B cell (primary cell): Measurements from ENCODE around the gene ZNF662. TPM values are rescaled to one million over a fixed set of nuclear protein-coding genes. Genes with fewer than 3 reads are reported as not detected.

Experiments used
- ATAC-seq: fragments of 200-7000 bp; cut with Tn5 transposase; one replicate; pipeline ENCODE4 v1.10.0; 2021; ENCODE audit warnings: low read depth, mild to moderate bottlenecking, moderate number of reproducible peaks, moderate library complexity
- CTCF ChIA-PET: fragments of 350-600 bp; sonication (Branson Sonifier 250); formaldehyde crosslinking; loops from one replicate; lab custom pipeline; 2021; ENCODE audit warnings: antibody characterized with exemption, inconsistent platforms; lab: Charles Lee
- POLR2A ChIA-PET: fragments of 350-600 bp; sonication (Branson Sonifier 250); formaldehyde crosslinking; loops from one replicate; lab custom pipeline; 2021; ENCODE audit warnings: antibody characterized with exemption; lab: Charles Lee
- DNase-seq: peaks from one replicate; pipeline ENCODE4 v3.0.0; 2013
- H2AFZ ChIP-seq: 2 replicates; pipeline ENCODE4 v1.6.1; 2012; ENCODE audit warnings: mild to moderate bottlenecking, low read depth, low read length; ENCODE audit not compliant: insufficient read depth, poor library complexity, severe bottlenecking
- H3K27ac ChIP-seq, 2 donors: 1 replicate in 1 of 2; 2 replicates in 1 of 2; pipeline ENCODE4 v1.5.1; 2012 to 2013; ENCODE audit warnings: low read length in 2 of 2, mild to moderate bottlenecking in 2 of 2, moderate library complexity in 1 of 2
- H3K27me3 ChIP-seq, 4 experiments: fragments of 200-600 bp in 1 of 4; sonication (generic) in 1 of 4; replicated peaks in 1 of 4; 1 replicate in 2 of 4; 2 replicates in 2 of 4; pipeline versions ENCODE4 v1.6.1 to v1.7.0; 2013 to 2016; ENCODE audit warnings: low read length in 3 of 4, mild to moderate bottlenecking in 2 of 4, mixed read lengths in 1 of 4, moderate library complexity in 1 of 4; ENCODE audit not compliant: insufficient read depth in 4 of 4, control insufficient read depth in 3 of 4; ENCODE audit errors: control extremely low read depth in 1 of 4
- H3K36me3 ChIP-seq, 2 experiments: replicated peaks in 1 of 2; 1 replicate in 1 of 2; 2 replicates in 1 of 2; pipeline versions ENCODE4 v1.6.1 to v1.7.1; 2013; ENCODE audit warnings: low read length in 1 of 2; ENCODE audit not compliant: insufficient read depth in 2 of 2, control insufficient read depth in 1 of 2; ENCODE audit errors: control extremely low read depth in 1 of 2, extremely low read depth in 1 of 2
- H3K4me1 ChIP-seq, 2 donors: fragments of 200-600 bp in 1 of 2; sonication (generic) in 1 of 2; 1 replicate in 1 of 2; 2 replicates in 1 of 2; pipeline versions ENCODE4 v1.5.1 to v1.6.1; 2013 to 2017; ENCODE audit warnings: low read length in 2 of 2; ENCODE audit not compliant: control insufficient read depth in 2 of 2, insufficient read depth in 2 of 2
- H3K4me2 ChIP-seq: replicated peaks from 2 replicates; pipeline ENCODE3; 2012; ENCODE audit warnings: mild to moderate bottlenecking, low read depth, low read length; ENCODE audit not compliant: poor library complexity, severe bottlenecking
- H3K4me3 ChIP-seq, 5 experiments: fragments of 200-600 bp in 1 of 5; sonication (generic) in 1 of 5; 1 replicate in 3 of 5; 2 replicates in 2 of 5; pipeline versions ENCODE4 v1.5.1 to v1.7.0; 2011 to 2016; ENCODE audit warnings: low read length in 4 of 5, mild to moderate bottlenecking in 4 of 5, low read depth in 2 of 5, control low read depth in 1 of 5, moderate library complexity in 1 of 5; ENCODE audit not compliant: insufficient read depth in 1 of 5; ENCODE audit errors: control extremely low read depth in 1 of 5, extremely low read depth in 1 of 5
- H3K79me2 ChIP-seq: fragments of 200-600 bp; sonication (generic); one replicate; pipeline ENCODE4 v1.6.0; 2016; ENCODE audit warnings: low read length; ENCODE audit not compliant: control insufficient read depth, insufficient read depth
- H3K9ac ChIP-seq: fragments of 200-600 bp; sonication (generic); 2 replicates; pipeline ENCODE4 v1.6.1; 2017; ENCODE audit warnings: mild to moderate bottlenecking, low read length, moderate library complexity
- H3K9me3 ChIP-seq, 3 donors: one replicate each; pipeline versions ENCODE4 v1.6.1 to v1.7.1; 2013; ENCODE audit warnings: low read length in 2 of 3; ENCODE audit not compliant: control insufficient read depth in 2 of 3, insufficient read depth in 1 of 3; ENCODE audit errors: control extremely low read depth in 1 of 3
- H4K20me1 ChIP-seq: 2 replicates; pipeline ENCODE4 v1.6.0; 2012; ENCODE audit warnings: mild to moderate bottlenecking, low read length; ENCODE audit not compliant: insufficient read depth, control insufficient read depth, poor library complexity, severe bottlenecking
- H3K27ac Mint-ChIP-seq: one replicate; pipeline ENCODE4 v1.8.0; 2021; ENCODE audit warnings: mixed read lengths
- H3K27me3 Mint-ChIP-seq: one replicate; pipeline ENCODE4 v1.8.0; 2021; ENCODE audit warnings: mixed read lengths
- H3K4me1 Mint-ChIP-seq: one replicate; pipeline ENCODE4 v1.8.0; 2021; ENCODE audit warnings: mixed read lengths
- H3K4me3 Mint-ChIP-seq: one replicate; pipeline ENCODE4 v1.8.0; 2021; ENCODE audit warnings: mixed read lengths
- H3K9me3 Mint-ChIP-seq: one replicate; pipeline ENCODE4 v1.8.0; 2022; ENCODE audit warnings: mixed read lengths; ENCODE audit not compliant: insufficient read depth
- EZH2 ChIP-seq: IDR thresholded peaks from 2 replicates; pipeline ENCODE4 v1.6.1; 2012; ENCODE audit warnings: borderline replicate concordance, low read depth, mild to moderate bottlenecking, moderate library complexity, low read length; ENCODE audit not compliant: insufficient read depth, poor library complexity, severe bottlenecking
- WGBS: methylation state at CpG from one replicate; pipeline ENCODE4 v1.1.5; 2013; ENCODE audit warnings: missing lambda C conversion rate; ENCODE audit not compliant: insufficient coverage; 5-methylcytosine and 5-hydroxymethylcytosine counted together
- intact Hi-C: fragments of 100-400 bp; cut with micrococcal nuclease; formaldehyde crosslinking; loops from one replicate; pipeline ENCODE4 v1.10.0; 2022
- polyA plus RNA-seq: library from polyadenylated mRNA; depleted of rRNA; stranded (reverse); fragments of >200 nt; gene quantifications from 2 replicates; pipeline ENCODE4 v1.2.3, GENCODE V29; 2012
- total RNA-seq, 2 donors: library from RNA; stranded (reverse); fragments of 120-200 nt in 1 of 2; gene quantifications; 1 replicate in 1 of 2; 2 replicates in 1 of 2; pipeline versions ENCODE4 v1.2.3 to v1.2.4, GENCODE V29; 2013 to 2022
- TF ChIP-seq, protein P1 (sequence below): fragments of 200-600 bp; IDR thresholded peaks from one replicate; pipeline ENCODE4 v1.8.0; 2022; ENCODE audit warnings: antibody characterized with exemption, mild to moderate bottlenecking

Gene ZNF662
- total and polyA plus RNA-seq, 2 donors (not counting 1 experiment from before 2014, with no cell fraction given), result 0.12 to 0.42 TPM

GRCh38 chr3:42904076-42904475 is 1.9 kb upstream of the ZNF662 start:
- peaks cover 0 to 9% (median 0%) of the 10 kb centered on the region in 3 donors for H3K9me3 ChIP-seq
- no peaks in the 10 kb centered on the region for H3K36me3 ChIP-seq
- intact Hi-C loops, result no loop called here
- H3K4me1 ChIP-seq, result peaks cover 7 to 15% of the 10 kb centered on the region in 2 donors
- Mint-ChIP-seq H3K9me3 (peaks cover 6% of the 10 kb centered on the region), H3K27me3 (peaks cover 65% of the 10 kb centered on the region), H3K4me3 (no peak overlapping the region), H3K4me1 (peaks cover 9% of the 10 kb centered on the region), H3K27ac (no peak overlapping the region)
- ChIA-PET POLR2A (no interaction called here), CTCF (no interaction called here)
- WGBS, result 80% methylated on average over 1 of the region's 1 CpG
- DNase-seq (no peak), ATAC-seq (no peak)
- no peak overlapping the region for H2AFZ ChIP-seq
- no peaks in the 10 kb centered on the region for H4K20me1 ChIP-seq
- no peak overlapping the region for H3K27ac ChIP-seq
- H3K4me3 ChIP-seq, result no peak overlapping the region
- H3K27me3 ChIP-seq, result peaks cover 0 to 43% (median 17%) of the 10 kb centered on the region in 4 experiments
- H3K9ac ChIP-seq, result no peak overlapping the region
- no peak for TF ChIP-seq EZH2
- TF ChIP-seq, protein P1, sequence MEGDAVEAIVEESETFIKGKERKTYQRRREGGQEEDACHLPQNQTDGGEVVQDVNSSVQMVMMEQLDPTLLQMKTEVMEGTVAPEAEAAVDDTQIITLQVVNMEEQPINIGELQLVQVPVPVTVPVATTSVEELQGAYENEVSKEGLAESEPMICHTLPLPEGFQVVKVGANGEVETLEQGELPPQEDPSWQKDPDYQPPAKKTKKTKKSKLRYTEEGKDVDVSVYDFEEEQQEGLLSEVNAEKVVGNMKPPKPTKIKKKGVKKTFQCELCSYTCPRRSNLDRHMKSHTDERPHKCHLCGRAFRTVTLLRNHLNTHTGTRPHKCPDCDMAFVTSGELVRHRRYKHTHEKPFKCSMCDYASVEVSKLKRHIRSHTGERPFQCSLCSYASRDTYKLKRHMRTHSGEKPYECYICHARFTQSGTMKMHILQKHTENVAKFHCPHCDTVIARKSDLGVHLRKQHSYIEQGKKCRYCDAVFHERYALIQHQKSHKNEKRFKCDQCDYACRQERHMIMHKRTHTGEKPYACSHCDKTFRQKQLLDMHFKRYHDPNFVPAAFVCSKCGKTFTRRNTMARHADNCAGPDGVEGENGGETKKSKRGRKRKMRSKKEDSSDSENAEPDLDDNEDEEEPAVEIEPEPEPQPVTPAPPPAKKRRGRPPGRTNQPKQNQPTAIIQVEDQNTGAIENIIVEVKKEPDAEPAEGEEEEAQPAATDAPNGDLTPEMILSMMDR, result no peak
- no peaks in the 10 kb centered on the region for H3K79me2 ChIP-seq
- H3K4me2 ChIP-seq, result no peak overlapping the region

- Histone ChIP-seq H3K4me3 (peak overlapping the region in 1 of 5 experiments; percentile 25), H3K27me3 (peaks cover 0 to 43% (median 17%) of the 10 kb centered on the region in 4 experiments), H2AFZ (peak overlapping the region; percentile 60), H3K4me2 (peak overlapping the region; percentile 66), H3K9ac (peak overlapping the region; percentile 37), H3K27ac (no peak overlapping the region), H3K9me3 (peaks cover 0 to 19% (median 0%) of the 10 kb centered on the region in 3 donors), H3K79me2 (no peaks in the 10 kb centered on the region), H4K20me1 (no peaks in the 10 kb centered on the region), H3K36me3 (no peaks in the 10 kb centered on the region), H3K4me1 (peaks cover 7 to 15% of the 10 kb centered on the region in 2 donors)
- ChIA-PET CTCF (no interaction called here), POLR2A (no interaction called here)
- no peak for DNase-seq
- Mint-ChIP-seq H3K27ac (no peak overlapping the region), H3K4me3 (peak overlapping the region; percentile 70), H3K27me3 (peaks cover 65% of the 10 kb centered on the region), H3K4me1 (peaks cover 9% of the 10 kb centered on the region), H3K9me3 (peaks cover 8% of the 10 kb centered on the region)
- no peak for ATAC-seq
- WGBS, result 4% methylated on average over 6 of the region's 12 CpGs
- TF ChIP-seq, protein P1, result no peak
- TF ChIP-seq EZH2, result no peak
- intact Hi-C loops, result no loop called here
Observed at GRCh38 chr3:42905740-42906069, 237 bp upstream of the ZNF662 start.
